GM19351 (cell line): ENCODE results near the gene PPIF.

Experiments
- ATAC-seq: cut with Tn5 transposase; IDR thresholded peaks from one replicate; pipeline ENCODE4 v1.9.1; 2021; ENCODE audit warnings: mild to moderate bottlenecking, moderate library complexity; ENCODE audit not compliant: unreplicated experiment

PPIF gene

GRCh38 chr10:79347894-79348639 is 798 bp downstream of the PPIF start:
- peak; percentile 77 for ATAC-seq

DNA sequence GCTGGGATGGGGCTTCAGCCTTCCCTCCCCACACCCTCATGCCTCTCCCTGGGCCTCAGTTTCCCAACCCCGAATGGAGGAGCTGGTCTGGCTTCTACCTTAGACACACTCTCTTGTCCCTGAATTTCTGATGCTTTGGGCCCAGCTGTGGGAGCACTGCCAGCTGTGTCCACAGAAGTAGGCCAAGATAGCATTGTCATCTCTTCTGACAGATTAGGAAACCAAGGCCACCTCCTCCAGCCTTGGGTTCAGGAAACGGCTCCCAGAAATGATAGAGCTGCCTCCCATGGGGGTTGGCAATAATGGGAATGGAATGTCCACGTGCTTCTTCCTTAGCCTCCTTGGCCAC is 1.3 kb downstream of the PPIF start:
- no peak for ATAC-seq

- ATAC-seq = no peak
Observed at GRCh38 chr10:79349072-79349491, 1.8 kb downstream of the PPIF start.

DNA sequence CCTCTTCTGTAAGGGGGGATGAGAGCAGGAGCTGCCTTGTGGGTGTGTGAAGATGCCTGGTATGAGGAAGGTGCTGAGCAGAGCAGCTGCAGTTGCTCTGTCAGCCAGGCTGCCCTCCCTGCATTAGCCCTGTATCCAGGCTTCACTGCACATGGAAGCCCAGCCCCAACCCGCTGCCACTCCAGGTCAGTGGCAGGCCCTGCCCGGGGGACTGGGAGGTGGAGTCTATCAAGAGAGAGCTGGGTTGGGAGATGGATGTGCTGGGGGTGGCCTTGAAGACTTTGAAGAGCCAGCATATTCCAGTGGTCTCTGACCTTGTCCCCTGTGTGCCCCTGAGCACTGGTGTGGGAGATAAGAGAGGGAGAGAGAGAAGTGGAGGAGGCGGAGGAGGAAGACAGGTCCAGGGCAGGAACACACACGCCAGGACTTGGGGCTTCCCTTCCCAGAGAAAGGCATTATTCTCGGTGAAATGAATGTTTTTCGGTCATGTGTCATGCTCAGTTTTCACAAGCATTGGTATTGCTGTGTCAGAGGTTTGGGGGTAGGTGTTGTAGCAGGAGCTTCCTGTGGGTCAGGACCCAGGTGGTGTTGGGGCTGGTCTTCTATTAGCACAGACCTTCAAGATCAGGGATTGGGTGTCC is 2.6 kb downstream of the PPIF start:
- ATAC-seq = no peak

GRCh38 chr10:79350407-79351154 is 3.3 kb downstream of the PPIF start:
- ATAC-seq = no peak

DNA sequence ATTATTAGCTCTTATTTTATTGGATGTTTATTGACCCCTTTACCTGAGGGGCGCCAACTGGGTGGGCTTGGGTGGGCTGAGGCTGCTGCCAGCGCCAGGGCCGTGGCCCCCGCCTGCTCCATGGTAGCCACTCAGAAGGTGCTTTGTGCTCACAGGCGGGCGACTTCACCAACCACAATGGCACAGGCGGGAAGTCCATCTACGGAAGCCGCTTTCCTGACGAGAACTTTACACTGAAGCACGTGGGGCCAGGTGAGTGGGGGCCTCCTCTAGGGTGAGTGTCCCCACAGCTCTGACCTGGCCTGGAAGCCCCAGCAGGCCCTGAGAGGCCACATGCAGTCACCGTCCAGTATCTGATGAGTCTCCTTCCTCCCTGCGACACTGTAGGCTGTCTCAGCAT is 4.1 kb downstream of the PPIF start:
- no peak for ATAC-seq

- no peak for ATAC-seq
Observed at GRCh38 chr10:79352035-79352877, 5.0 kb downstream of the PPIF start.

DNA sequence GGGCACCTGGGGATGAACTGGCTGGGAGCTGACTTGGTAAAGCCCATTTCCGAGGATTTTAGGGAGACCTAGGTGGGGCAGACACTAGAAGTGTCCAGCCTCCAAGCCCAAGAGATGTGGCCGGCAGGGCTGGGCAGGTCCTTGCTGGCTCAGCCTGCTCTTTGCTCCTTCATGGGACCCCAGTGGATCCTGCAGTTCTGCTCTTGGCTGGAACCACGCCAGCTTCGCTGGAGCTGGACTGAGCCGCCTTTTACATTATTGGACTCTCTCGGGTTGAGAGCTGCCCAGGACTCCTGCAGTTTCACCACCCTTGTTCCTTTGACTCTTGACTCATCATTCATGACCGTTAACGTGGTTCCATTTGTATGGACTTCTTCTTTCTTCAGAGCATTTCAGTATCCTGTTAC is 5.7 kb downstream of the PPIF start:
- no peak for ATAC-seq

DNA sequence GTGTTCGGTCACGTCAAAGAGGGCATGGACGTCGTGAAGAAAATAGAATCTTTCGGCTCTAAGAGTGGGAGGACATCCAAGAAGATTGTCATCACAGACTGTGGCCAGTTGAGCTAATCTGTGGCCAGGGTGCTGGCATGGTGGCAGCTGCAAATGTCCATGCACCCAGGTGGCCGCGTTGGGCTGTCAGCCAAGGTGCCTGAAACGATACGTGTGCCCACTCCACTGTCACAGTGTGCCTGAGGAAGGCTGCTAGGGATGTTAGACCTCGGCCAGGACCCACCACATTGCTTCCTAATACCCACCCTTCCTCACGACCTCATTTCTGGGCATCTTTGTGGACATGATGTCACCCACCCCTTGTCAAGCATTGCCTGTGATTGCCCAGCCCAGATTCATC is 6.5 kb downstream of the PPIF start:
- no peak for ATAC-seq

GRCh38 chr10:79354141-79354540 is 6.9 kb downstream of the PPIF start:
- ATAC-seq = no peak

GRCh38 chr10:79354615-79355014 is 7.3 kb downstream of the PPIF start:
- no peak for ATAC-seq

- no peak for ATAC-seq
Observed at GRCh38 chr10:79355420-79356017, 8.2 kb downstream of the PPIF start.

DNA sequence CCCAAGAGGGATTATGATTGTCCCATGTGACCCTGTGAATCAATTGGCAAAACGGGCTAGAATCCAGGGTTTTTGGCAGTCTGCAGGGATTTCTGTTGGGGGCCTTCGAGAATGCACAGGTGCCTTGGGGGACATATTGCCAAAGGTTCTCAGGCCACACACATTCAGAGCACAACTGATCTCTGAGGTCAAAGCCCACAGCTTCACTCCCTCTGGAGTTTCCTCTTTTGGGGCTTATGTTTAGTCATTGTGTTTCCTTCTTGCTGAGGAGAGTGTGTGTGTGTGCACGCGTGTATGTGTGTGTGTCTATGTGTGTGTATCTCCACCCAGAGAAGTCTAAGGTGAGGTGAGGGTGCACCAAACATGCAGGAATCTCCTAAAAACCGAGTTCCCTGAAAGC is 8.8 kb downstream of the PPIF start:
- ATAC-seq = no peak

- no peak for ATAC-seq
Observed at GRCh38 chr10:79357180-79357579, 9.9 kb downstream of the PPIF start.

- peak; percentile 61 for ATAC-seq
Observed at GRCh38 chr10:79358811-79359210, 11.5 kb downstream of the PPIF start.

DNA sequence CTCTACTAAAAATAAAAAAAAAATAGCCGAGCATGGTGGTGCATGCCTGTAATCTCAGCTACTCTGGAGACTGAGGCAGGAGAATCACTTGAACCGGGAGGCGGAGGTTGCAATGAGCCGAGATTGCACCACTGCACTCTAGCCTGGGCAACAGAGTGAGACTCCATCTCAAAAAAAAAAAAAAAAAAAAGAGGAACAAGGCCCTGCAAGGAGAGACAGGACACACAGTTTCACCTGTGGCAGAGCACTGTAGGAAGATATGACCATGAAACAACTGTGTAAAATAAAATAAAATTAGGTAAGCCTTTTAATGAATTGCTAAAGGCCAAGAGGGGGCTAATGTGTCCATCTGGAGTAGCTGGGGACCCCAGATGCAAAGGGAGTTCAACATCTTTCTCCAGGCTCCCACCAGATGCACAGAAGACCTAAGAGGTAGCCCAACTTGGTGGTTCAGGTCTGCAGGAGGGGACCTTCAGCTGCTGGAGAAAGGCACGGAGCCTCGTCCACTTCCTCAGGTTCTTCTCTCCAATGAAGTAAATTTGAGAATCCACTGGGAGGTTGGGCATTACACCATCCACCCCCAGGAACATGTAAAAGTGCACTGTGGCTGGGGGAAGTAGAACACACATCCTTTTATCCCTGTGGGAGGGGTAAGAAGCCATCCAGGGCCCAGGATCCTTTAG is 12.7 kb downstream of the PPIF start:
- no peak for ATAC-seq

DNA sequence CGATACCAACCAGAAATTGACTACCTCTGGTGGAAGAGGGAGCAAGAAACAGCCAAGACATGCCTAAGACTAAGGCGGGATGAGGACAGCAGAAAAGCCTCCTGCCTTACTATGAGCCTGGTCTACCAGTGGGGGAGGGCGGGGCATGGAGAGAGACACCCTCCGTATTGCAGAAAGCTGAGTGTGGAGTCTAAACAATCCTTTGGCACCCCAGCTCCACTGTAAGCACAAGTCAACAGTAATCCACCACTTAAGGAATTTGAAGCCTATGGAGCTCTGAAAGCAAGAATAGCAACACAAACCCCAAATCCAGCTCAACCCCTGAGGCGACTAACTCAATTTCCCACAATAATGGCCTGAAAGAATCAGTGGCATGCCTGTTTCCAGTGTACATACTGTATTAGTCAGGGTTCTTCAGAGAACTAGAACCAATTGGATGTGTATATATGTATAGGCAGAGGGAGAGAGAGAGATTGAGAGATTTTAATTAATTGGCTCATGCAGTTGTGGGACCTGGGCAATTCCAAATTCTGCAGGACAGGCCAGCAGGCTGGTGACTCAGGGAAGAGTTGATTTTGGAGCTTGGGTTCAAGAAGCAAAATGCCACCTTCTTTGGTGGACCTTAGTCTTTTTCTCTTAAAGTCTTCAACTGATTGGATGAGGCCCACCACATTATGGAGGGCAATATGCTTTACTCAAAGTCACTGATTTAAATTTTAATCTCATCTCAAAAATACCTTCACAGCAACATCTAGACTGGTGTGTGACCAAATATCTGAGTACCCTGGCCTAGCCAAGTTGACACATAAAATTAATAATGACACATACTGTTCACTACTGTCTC is 13.5 kb downstream of the PPIF start:
- ATAC-seq = no peak

DNA sequence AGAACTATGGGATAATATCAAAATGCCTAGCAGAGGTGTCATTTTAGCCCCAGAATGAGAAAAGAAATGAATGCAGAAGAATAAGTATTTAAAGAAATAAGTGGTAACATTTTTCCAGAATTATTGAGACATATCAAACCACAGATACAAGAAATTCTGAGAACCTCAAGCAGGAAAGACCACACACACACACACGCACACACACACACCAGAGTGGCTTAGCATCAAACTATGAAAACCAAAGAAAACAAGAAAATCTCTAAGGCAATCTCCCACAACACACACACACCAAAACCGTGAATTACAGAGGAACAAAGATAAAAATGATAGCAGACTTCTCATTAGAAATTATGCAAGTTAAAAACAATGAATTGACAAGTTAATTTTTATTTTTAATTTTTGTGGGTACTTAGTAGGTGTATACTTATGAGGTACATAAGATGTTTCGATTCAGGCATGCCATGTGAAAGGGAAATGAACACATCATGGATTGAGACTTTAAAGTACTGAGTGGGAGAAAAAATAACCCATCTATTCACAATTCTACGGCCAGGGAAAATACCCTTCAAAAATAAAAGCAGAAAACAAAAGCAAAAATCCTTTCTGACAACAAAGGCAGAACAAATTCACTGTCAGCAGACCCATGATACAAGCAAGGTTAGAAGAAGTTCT is 14.6 kb downstream of the PPIF start:
- ATAC-seq = no peak
